Trophoblast cell (in vitro differentiated cells and primary cell): ENCODE measurements around the gene AIDA.
A peak's percentile ranks its signal among the peaks of the same experiment; 100 is the strongest.

Experiments
- DNase-seq, 2 donors: peaks; one replicate each; pipeline ENCODE4 v3.0.0-alpha.2; 2016
- H2AFZ ChIP-seq: 2 replicates; pipeline ENCODE4 v1.6.1; 2013; ENCODE audit warnings: low read length, moderate library complexity, mild to moderate bottlenecking; ENCODE audit not compliant: insufficient read depth, poor library complexity
- H2AK5ac ChIP-seq: 2 replicates; pipeline ENCODE4 v1.6.1; 2013; ENCODE audit warnings: mild to moderate bottlenecking, low read length
- H2BK120ac ChIP-seq: 2 replicates; pipeline ENCODE4 v1.6.1; 2013; ENCODE audit warnings: low read length, mild to moderate bottlenecking, moderate library complexity; ENCODE audit not compliant: insufficient read depth, poor library complexity
- H2BK12ac ChIP-seq: 2 replicates; pipeline ENCODE4 v1.6.1; 2013; ENCODE audit warnings: mild to moderate bottlenecking, low read length, moderate library complexity
- H2BK5ac ChIP-seq: 2 replicates; pipeline ENCODE4 v1.6.1; 2013; ENCODE audit warnings: low read length, low read depth, moderate library complexity, mild to moderate bottlenecking; ENCODE audit not compliant: poor library complexity
- H3K14ac ChIP-seq: 2 replicates; pipeline ENCODE4 v1.6.1; 2013; ENCODE audit warnings: mild to moderate bottlenecking, low read length
- H3K18ac ChIP-seq: 2 replicates; pipeline ENCODE4 v1.6.1; 2013; ENCODE audit warnings: mild to moderate bottlenecking, low read length
- H3K23ac ChIP-seq: 2 replicates; pipeline ENCODE4 v1.6.1; 2013; ENCODE audit warnings: low read length
- H3K27ac ChIP-seq: 2 replicates; pipeline ENCODE4 v1.5.1; 2013; ENCODE audit warnings: low read depth, mild to moderate bottlenecking, inconsistent platforms, low read length, moderate library complexity
- H3K27me3 ChIP-seq: 2 replicates; pipeline ENCODE4 v1.6.1; 2013; ENCODE audit warnings: inconsistent platforms, mild to moderate bottlenecking, low read length, moderate library complexity; ENCODE audit not compliant: insufficient read depth
- H3K36me3 ChIP-seq, 2 experiments: 1 replicate in 1 of 2; 2 replicates in 1 of 2; pipeline ENCODE4 v1.6.1; 2013; ENCODE audit warnings: low read length in 2 of 2, mild to moderate bottlenecking in 2 of 2, moderate library complexity in 1 of 2; ENCODE audit not compliant: insufficient read depth in 2 of 2, control insufficient read depth in 1 of 2
- H3K4ac ChIP-seq: 2 replicates; pipeline ENCODE4 v1.6.1; 2013; ENCODE audit warnings: low read depth, mild to moderate bottlenecking, low read length, moderate library complexity
- H3K4me1 ChIP-seq, 2 experiments: 1 replicate in 1 of 2; 2 replicates in 1 of 2; pipeline ENCODE4 v1.6.1; 2013; ENCODE audit warnings: low read length in 2 of 2, mild to moderate bottlenecking in 2 of 2, moderate library complexity in 1 of 2; ENCODE audit not compliant: insufficient read depth in 2 of 2, control insufficient read depth in 1 of 2
- H3K4me2 ChIP-seq: 2 replicates; pipeline ENCODE4 v1.6.1; 2013; ENCODE audit warnings: inconsistent platforms, mild to moderate bottlenecking, low read length, moderate library complexity
- H3K4me3 ChIP-seq: 2 replicates; pipeline ENCODE4 v1.5.1; 2013; ENCODE audit warnings: mild to moderate bottlenecking, low read depth, low read length, inconsistent platforms
- H3K79me1 ChIP-seq: one replicate; pipeline ENCODE4 v1.6.1; 2013; ENCODE audit warnings: low read length
- H3K79me2 ChIP-seq: 2 replicates; pipeline ENCODE4 v1.6.1; 2013; ENCODE audit warnings: low read length, mild to moderate bottlenecking; ENCODE audit not compliant: control insufficient read depth, insufficient read depth, poor library complexity
- H3K9ac ChIP-seq: 2 replicates; pipeline ENCODE4 v1.6.1; 2013; ENCODE audit warnings: mild to moderate bottlenecking, low read length
- H3K9me3 ChIP-seq: 2 replicates; pipeline ENCODE4 v1.6.1; 2013; ENCODE audit warnings: low read depth, mild to moderate bottlenecking, control low read depth, inconsistent platforms, low read length; ENCODE audit not compliant: insufficient read depth
- H4K12ac ChIP-seq: 2 replicates; pipeline ENCODE4 v1.6.1; 2013; ENCODE audit warnings: low read depth, mild to moderate bottlenecking, low read length, moderate library complexity
- H4K8ac ChIP-seq: 2 replicates; pipeline ENCODE4 v1.6.1; 2013; ENCODE audit warnings: low read depth, mild to moderate bottlenecking, low read length, moderate library complexity
- H4K91ac ChIP-seq: one replicate; pipeline ENCODE4 v1.6.1; 2013; ENCODE audit warnings: low read depth, mild to moderate bottlenecking, low read length, moderate library complexity
- WGBS: extraction: QIAGEN DNeasy Blood & Tissue Kit; methylation state at CpG from one replicate; pipeline ENCODE4 v1.1.7; 2013; ENCODE audit warnings: missing lambda C conversion rate; ENCODE audit not compliant: insufficient read length, insufficient coverage; ENCODE audit errors: extremely low coverage; 5-methylcytosine and 5-hydroxymethylcytosine counted together

The AIDA gene

DNA sequence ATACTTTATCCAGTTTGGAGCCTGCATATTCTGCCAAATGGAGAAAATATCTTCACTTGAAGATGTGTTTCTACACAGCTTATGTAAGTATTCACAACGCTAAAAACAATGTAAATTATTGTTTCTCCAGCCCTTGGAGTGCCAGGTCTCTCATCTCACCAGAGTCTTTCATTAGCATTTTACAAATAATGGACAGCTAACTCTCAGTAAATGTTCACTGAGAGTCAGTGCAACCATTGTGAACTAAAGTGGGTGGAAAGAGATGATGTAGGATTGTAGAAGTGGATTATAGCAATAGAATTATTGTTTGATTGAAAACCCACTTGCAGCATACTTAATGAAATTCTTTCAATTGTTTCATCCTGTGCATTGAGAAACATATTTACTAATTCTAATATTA is 16.5 kb upstream of the AIDA start:
- H2BK120ac ChIP-seq: no peak overlapping the region
- H3K14ac ChIP-seq: no peak overlapping the region
- no peak overlapping the region for H4K8ac ChIP-seq
- no peak overlapping the region for H2BK12ac ChIP-seq
- H2AK5ac ChIP-seq: no peak overlapping the region
- no peaks in the 10 kb centered on the region for H3K4me1 ChIP-seq
- H4K12ac ChIP-seq: no peak overlapping the region
- no peak overlapping the region for H4K91ac ChIP-seq
- H3K9me3 ChIP-seq: no peaks in the 10 kb centered on the region
- no peak overlapping the region for H3K18ac ChIP-seq
- H3K4ac ChIP-seq: no peak overlapping the region
- H3K79me1 ChIP-seq: no peaks in the 10 kb centered on the region
- no peaks in the 10 kb centered on the region for H3K27me3 ChIP-seq
- no peak overlapping the region for H3K27ac ChIP-seq
- no peak overlapping the region for H3K4me2 ChIP-seq
- no peak overlapping the region for H3K23ac ChIP-seq
- WGBS: no CpG with 5 or more reads among the region's 1 CpG
- DNase-seq: no peak
- H2AFZ ChIP-seq: no peak overlapping the region
- H2BK5ac ChIP-seq: no peak overlapping the region
- H3K4me3 ChIP-seq: no peak overlapping the region
- H3K79me2 ChIP-seq: no peaks in the 10 kb centered on the region
- H3K36me3 ChIP-seq: peaks cover 14 to 20% of the 10 kb centered on the region in 2 experiments
- no peak overlapping the region for H3K9ac ChIP-seq

DNA sequence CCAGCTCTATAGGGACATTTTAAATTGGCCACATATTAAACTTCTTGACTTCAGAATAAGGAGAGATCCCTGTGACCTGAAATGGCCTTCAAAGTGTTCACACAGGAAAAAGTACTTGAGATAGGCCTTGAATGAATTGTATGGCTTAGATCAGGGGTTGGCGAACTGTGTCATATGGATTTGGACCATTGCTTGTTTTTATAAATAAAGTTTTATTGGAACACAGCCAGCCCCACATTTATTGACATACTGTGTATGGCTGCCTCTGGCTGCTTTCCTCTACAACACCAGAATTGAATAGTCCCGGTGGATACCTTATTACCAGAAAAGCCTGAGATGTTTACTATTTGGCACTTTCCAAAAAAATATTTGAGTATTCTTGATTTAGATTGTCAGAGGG is 4.1 kb upstream of the AIDA start:
- Histone ChIP-seq H4K12ac (no peak overlapping the region), H3K27ac (no peak overlapping the region), H3K14ac (no peak overlapping the region), H3K9me3 (no peaks in the 10 kb centered on the region), H2AFZ (no peak overlapping the region), H3K9ac (no peak overlapping the region), H2BK120ac (no peak overlapping the region), H3K27me3 (no peaks in the 10 kb centered on the region), H3K18ac (no peak overlapping the region), H2BK5ac (no peak overlapping the region), H3K79me1 (peaks cover 12% of the 10 kb centered on the region), H3K36me3 (peaks cover 4 to 8% of the 10 kb centered on the region in 2 experiments), H3K79me2 (peaks cover 4% of the 10 kb centered on the region), H4K8ac (no peak overlapping the region), H4K91ac (no peak overlapping the region), H3K4me2 (no peak overlapping the region), H3K4me1 (no peaks in the 10 kb centered on the region), H3K4me3 (no peak overlapping the region), H3K4ac (no peak overlapping the region), H2AK5ac (no peak overlapping the region), H2BK12ac (no peak overlapping the region), H3K23ac (no peak overlapping the region)
- no peak for DNase-seq
- WGBS: no CpG with 5 or more reads among the region's 2 CpGs

DNA sequence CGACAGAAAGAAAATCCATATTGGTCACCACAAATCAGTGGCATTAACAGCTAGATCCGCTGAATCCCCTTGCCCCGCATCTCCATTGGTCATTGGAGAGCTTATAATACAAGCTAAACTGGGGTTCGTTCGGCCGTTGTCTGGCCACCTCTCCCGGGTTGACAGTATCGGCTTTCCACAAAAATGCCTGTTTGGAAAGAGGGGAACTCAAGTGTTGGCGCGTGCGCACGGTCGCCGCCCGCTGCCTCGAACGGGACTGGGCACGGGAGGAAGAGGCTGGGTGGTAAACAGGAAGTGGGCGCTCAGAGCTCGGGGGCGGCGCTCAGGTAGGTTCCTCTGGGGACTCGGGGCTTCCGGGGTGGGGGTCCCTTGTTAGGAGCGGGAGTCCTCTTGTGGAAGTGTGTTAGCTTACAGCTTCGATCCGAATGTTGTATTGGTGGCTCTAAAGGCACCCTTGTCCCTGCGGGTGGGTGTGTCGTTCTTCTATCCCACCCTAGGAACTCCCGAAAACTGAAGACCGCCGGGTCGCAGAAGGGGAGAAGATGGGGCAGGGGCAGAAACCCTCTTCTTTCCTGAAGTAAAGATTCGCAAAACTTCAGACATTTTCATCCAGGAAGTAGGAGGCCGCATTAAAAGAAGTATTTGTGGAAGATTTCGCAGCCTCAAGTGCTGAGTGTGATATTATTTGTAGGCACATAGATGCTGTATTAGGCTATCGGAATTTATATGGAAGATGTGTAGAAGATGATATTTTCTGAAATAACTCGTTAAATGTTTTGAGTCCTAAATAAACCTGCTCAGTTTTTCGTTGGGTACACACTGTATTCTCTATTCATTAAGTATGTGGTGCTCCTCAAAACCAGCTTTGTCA is 1.0 kb upstream of the AIDA start:
- peak overlapping the region; percentile 16 for H3K18ac ChIP-seq
- H3K4me2 ChIP-seq: peak overlapping the region; percentile 69
- H3K79me2 ChIP-seq: peaks cover 5% of the 10 kb centered on the region
- H4K12ac ChIP-seq: peak overlapping the region; percentile 65
- H3K4me3 ChIP-seq: peak overlapping the region; percentile 90
- H2BK5ac ChIP-seq: peak overlapping the region; percentile 97
- WGBS: no CpG with 5 or more reads among the region's 39 CpGs
- H3K4ac ChIP-seq: peak overlapping the region; percentile 16
- H2BK120ac ChIP-seq: peak overlapping the region; percentile 79
- H3K79me1 ChIP-seq: peaks cover 12% of the 10 kb centered on the region
- peaks cover 2 to 5% of the 10 kb centered on the region in 2 experiments for H3K36me3 ChIP-seq
- peak overlapping the region; percentile 97 for H3K9ac ChIP-seq
- DNase-seq: peak; percentile 92 to 98
- H3K9me3 ChIP-seq: no peaks in the 10 kb centered on the region
- H2AFZ ChIP-seq: peak overlapping the region; percentile 57
- H3K4me1 ChIP-seq: no peaks in the 10 kb centered on the region
- H3K14ac ChIP-seq: peak overlapping the region; percentile 63
- H3K27me3 ChIP-seq: no peaks in the 10 kb centered on the region
- peak overlapping the region; percentile 76 for H3K27ac ChIP-seq
- no peak overlapping the region for H2AK5ac ChIP-seq
- peak overlapping the region; percentile 86 for H4K8ac ChIP-seq
- no peak overlapping the region for H3K23ac ChIP-seq
- peak overlapping the region; percentile 56 for H4K91ac ChIP-seq
- H2BK12ac ChIP-seq: no peak overlapping the region

DNA sequence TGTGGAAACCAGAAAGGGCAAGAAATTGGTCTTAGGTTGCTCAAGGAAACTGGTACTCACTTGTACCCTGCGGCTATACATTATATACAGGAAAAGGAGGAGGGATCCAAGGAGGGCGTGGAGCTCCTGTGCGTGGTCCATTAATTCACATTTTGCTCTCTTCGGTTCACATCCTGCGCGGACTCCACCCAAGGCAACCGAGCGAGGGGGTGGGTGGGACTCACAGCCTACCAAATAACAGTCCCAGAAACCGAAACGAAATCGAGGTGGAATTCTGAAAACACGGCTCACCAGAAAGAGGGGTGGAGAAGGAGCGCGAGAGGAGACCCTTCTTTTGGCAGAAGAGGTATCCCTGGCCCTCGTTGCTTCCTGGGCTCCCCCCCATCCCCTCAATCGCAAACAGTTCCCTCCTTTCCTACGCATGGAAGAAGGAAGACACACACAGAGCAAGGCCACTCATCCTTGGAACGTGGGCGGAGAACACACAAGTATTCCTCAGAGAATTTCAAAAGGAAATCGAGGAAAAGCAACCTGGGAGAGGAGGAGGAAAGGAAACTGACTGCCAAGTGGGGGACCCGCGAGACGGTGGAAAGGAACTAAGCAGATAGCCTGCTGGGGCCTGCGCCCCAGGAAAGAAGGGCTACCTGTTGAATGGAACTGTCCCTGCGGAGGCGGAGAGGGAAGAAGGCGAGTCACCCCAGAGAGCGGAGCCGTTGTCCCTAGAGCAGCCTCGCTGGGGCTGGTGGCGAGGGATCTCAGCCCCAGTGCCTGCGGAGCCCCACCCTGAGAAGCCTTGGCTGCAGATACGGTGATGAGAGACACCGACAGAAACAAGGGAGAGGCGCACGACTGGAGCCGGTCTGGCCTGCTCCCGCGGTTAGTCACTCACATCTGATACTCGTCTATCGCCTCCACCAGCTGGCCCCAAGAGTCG is 705 bp downstream of the AIDA start:
- Histone ChIP-seq H3K4me1 (no peaks in the 10 kb centered on the region), H4K8ac (peak overlapping the region; percentile 24), H3K79me1 (peaks cover 12% of the 10 kb centered on the region), H3K27me3 (no peaks in the 10 kb centered on the region), H3K14ac (peak overlapping the region; percentile 65), H3K4ac (peak overlapping the region; percentile 66), H2AK5ac (peak overlapping the region; percentile 23), H3K23ac (no peak overlapping the region), H3K9me3 (no peaks in the 10 kb centered on the region), H3K18ac (peak overlapping the region; percentile 43), H3K9ac (peak overlapping the region; percentile 90), H3K27ac (peak overlapping the region; percentile 67), H2BK5ac (peak overlapping the region; percentile 14), H3K36me3 (peaks cover 2 to 5% of the 10 kb centered on the region in 2 experiments), H2BK12ac (no peak overlapping the region), H3K4me2 (peak overlapping the region; percentile 75), H4K91ac (peak overlapping the region; percentile 21), H3K79me2 (peaks cover 6% of the 10 kb centered on the region), H2BK120ac (no peak overlapping the region), H3K4me3 (peak overlapping the region; percentile 83), H4K12ac (peak overlapping the region; percentile 23), H2AFZ (peak overlapping the region; percentile 72)
- peak; percentile 85 for DNase-seq
- WGBS: no CpG with 5 or more reads among the region's 42 CpGs
